Esophagus squamous epithelium (tissue), 4 donors: ENCODE results near the gene SLC1A2.

ENCODE experiments used
- CTCF ChIP-seq, 6 experiments: fragments of 450-650 bp in 4 of 6; fragments of 200-600 bp in 2 of 6; sonication (generic) in 2 of 6; IDR thresholded peaks; one replicate each; pipeline ENCODE4 v1.5.1; 2016 to 2019; ENCODE audit warnings: antibody characterized with exemption in 6 of 6, mild to moderate bottlenecking in 4 of 6, moderate library complexity in 4 of 6
- POLR2A ChIP-seq, 4 donors: fragments of 450-650 bp; IDR thresholded peaks; one replicate each; pipeline ENCODE4 v1.6.1; 2017; ENCODE audit warnings: antibody characterized with exemption in 4 of 4, mild to moderate bottlenecking in 4 of 4, moderate library complexity in 3 of 4

- TF ChIP-seq POLR2A (IDR thresholded peaks at IDR 0.05) (no peak), CTCF (IDR thresholded peaks at IDR 0.05) (no peak)
Measured at GRCh38 chr11:35208795-35209194, 210.6 kb downstream of the SLC1A2 start.
